Stimulated activated CD8-positive, alpha-beta memory T cell treated with anti-CD3 and anti-CD28 coated beads, Interleukin-12 subunit alpha, Interleukin-12 subunit beta, amount 100 ng/mL, for 24 hours (primary cell): ENCODE measurements around the gene ADCK2.
"Not testable (repeated sequence)": the region's sequence is repeated elsewhere in the genome, so short reads cannot be mapped to it uniquely, and the experiment has no call there.

Experiments
- DNase-seq: peaks from one replicate; pipeline ENCODE4 v3.0.0-alpha.2; 2020; ENCODE audit errors: extremely low read depth

ADCK2 gene

GRCh38 chr7:140674356-140674800 lies 1.6 kb downstream of the ADCK2 start:
- DNase-seq, result no peak

DNA sequence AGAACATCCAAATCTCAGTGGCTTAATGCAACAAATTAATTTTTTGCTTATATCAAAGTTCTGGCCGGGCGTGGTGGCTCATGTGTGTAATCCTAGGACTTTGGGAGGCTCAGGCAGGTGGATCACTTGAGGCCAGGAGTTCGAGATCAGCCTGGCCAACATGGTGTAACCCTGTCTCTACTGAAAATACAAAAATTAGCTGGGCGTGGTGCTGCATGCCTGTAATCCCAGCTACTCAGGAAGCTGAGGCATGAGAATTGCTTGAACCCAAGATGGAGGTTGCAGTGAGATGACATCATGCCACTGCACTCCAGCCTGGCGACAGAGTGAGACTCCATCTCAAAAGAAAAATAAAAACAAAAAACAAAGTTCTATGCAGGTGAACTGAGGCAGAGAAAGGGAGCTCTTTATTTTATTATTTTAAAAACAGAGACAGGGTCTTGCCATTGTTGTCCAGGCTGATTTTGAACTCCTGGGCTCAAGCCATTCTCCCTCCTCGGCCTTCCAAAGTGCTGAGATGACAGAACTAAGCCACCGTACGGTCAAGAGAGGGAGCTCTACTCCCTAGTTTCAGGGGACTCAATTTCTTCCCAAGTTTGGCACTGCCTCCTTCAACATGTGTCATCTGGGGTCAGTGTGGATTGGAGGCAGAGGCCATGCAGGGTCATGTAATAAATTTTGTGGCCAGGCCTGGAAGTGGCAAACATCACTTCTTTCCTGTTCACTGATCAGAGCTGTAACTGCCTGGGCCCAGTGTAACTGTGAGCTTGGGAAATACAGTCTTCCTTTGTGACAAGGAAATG lies 2.4 kb downstream of the ADCK2 start:
- DNase-seq, result no peak

GRCh38 chr7:140675726-140676125 lies 3.0 kb downstream of the ADCK2 start:
- no peak for DNase-seq

- DNase-seq, result no peak
These were observed 3.6 kb downstream of the ADCK2 start for GRCh38 chr7:140676306-140676705.

GRCh38 chr7:140676956-140677355 lies 4.2 kb downstream of the ADCK2 start:
- not testable (repeated sequence) for DNase-seq

DNA sequence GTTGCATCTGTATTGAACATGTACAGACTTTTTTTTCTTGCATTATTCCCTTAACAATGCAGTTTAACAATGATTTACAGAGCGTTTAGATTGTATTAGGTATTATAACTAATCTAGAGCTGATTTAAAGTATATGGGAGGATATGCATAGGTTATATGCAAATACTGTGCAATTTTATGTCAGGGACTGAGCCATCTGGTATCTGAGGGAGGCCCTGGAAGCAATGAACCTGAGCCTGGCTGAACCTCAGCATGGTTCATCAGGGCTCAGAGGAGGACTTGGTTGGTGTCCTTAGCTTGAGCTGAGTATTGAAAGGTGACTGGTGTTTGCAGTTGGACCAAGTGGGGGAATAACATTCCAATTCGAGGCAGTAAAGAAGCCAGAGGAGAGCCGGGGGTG lies 4.8 kb downstream of the ADCK2 start:
- no peak for DNase-seq

DNA sequence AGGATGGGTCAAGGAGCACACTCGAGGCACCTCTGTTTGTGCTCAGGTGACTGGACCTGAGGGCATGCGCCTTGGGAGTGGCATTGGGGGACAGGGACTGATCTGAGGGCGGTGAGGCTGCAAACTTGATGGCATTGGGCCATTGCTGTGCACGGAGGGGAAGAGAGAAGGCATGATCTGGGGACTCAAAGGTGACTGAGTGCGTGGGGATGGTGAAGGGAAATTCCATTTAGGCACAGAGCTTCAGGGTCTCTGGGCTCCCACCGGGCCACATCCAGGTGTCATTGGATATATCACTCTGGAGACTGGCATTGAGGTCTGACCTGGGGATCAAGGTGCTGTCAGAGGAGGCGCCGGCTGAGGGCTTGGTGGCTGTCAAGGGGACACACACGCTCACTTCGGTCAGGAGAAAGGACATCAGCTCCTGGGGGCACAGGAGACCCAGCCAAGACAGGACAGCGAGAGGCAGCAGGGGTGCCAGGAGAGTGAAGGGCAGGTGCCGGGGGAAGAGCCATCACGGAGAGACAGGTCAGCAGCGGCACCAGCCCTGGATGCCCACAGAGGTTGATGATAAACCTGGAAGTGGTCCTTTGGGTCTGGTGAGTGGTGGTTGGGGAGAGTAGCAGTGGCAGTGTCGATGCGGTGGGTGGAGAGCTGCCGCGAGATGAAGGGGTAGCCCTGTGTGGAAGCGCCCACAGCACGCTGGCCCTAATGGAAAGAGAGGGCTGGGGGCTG lies 5.5 kb downstream of the ADCK2 start:
- no peak for DNase-seq

DNA sequence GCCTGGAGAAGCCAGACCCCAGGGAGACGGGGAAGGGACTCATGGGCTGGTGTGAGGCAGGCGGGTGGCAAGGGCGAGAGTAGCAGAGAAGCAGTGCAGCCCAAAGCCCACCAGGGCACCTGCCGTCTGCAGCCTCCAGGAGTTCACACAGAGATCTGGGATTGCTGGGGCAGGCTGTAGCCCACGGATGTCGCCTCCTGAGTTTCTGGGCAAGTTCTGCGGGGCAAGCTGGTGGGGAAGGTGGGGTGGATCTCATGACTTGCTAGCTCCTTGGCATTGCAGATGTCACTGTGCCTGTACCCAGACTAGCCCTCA lies 6.0 kb downstream of the ADCK2 start:
- no peak for DNase-seq

- no peak for DNase-seq
These were observed 6.4 kb downstream of the ADCK2 start for GRCh38 chr7:140679186-140679585.

DNA sequence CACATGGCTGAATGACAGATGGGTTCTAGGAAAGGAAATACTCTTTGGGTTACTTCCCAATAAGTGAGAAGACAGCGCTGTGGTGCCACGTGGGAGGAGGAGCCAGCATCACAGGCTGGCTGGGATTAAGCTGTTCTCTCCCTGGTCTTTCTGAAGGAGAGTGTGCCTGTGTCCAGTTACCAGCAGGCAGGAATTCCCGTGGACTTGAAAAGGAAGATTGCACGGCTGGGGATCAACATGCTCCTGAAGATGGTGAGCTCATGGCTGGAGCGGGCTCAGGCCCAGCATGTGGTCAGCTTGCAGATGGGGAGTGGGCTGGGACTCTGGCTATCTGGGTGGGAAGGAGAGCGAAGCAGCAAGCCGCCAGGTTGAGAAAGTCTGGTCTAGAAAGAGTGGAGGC lies 8.1 kb downstream of the ADCK2 start:
- DNase-seq, result no peak

DNA sequence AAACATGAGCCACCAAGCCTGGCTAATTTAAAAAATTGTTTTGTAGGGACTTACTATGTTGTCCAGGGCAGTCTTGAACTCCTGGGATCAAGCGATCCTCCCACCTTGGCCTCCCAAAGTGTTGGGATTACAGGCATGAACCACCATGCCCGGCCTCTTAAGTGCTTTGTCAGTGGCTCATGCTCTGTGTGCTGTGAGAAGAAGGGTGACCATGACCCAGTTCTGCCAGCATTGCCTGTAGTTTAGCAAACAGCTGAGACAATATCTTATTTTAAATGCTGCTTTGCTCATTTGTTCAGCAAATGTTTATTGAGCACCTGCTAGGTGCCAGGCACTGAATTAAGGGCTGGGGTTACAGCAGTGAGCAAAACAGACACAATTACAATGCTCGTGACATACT lies 9.0 kb downstream of the ADCK2 start:
- no peak for DNase-seq

DNA sequence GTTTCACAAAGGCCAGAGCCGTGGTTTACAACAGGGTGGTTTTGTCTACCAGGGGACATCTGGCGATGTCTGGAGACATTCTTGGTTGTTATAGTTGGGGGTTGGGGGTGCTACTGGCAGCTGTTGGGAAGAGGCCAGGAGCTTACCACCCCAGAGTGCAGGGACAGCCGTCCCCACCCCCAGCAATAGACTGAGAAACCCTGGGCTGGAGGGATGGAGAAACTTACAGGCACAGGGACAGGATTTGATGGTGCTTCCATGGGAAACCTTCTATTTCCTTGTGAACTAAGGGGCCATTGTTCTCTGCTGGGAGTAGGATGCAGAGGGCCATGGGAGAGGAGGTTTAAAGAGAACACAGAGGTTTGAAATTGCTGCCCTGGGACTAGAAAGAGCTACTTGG lies 10.9 kb downstream of the ADCK2 start:
- no peak for DNase-seq

GRCh38 chr7:140684066-140684950 lies 11.6 kb downstream of the ADCK2 start:
- no peak for DNase-seq

DNA sequence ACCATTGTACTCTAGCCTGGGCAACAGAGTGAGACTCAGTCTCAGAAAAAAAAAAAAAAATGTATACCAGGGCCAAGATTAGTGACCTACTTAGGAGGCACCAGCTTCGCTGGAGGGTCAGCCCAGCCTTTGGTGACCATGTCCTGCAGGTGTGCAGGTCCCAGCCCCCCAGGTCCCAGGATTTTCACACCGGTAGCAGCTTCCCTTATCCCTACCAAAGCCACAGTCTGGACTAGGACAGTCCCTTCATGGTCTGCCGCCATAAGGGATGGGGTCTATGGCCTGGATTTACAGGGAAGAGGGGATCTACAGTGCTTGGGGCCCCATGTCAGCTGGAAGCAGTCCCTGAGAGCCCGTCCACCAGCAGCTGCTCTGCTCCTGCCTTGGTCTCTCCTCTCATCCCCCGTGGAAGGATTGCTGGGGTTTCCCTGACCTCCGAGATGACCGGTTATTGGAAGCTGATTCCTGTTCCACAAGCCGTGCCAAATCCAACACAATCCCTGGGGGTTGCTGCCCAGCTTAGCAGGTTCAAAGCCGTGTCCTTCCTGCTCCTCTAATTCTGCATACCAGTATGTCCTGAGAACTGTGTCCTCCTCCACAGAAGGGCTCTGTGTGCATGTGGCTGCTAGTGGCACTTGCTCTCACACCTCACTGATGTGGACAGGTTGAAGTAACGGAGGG lies 12.8 kb downstream of the ADCK2 start:
- DNase-seq, result no peak

DNA sequence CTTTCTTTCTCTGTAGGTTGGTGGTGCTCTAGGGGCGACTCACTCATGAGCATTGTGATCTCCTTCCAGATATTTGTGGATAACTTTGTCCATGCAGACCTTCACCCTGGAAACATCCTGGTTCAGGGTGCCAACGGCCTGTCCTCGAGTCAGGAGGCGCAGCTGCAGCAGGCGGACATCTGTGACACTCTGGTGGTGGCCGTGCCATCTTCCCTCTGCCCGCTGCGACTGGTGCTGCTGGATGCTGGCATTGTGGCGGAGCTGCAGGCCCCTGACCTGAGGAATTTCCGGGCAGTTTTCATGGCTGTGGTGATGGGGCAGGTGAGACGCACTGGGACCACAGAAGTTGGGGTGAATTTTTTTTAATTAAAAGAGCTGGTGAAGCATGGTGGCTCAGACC lies 14.2 kb downstream of the ADCK2 start:
- no peak for DNase-seq

DNA sequence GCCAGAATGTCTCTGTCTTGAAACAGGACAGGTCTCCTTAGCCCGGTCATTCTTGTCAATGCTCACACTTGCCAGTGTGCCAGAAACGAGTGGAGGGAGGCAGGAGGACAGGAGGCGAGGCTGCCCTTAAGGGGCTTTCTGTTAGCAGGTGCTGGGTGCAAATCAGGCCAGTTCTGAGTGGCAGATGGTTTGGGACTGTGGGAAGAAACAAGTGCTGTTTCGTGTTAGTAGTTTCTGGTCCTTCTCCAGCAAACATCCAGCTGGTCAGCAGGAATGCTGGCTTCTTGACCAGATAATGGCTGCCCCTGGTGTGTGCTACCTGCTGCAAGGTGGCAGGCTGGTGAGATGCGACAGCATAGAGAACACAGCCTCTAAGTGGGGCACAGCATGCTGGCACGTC lies 15.6 kb downstream of the ADCK2 start:
- DNase-seq, result no peak

DNA sequence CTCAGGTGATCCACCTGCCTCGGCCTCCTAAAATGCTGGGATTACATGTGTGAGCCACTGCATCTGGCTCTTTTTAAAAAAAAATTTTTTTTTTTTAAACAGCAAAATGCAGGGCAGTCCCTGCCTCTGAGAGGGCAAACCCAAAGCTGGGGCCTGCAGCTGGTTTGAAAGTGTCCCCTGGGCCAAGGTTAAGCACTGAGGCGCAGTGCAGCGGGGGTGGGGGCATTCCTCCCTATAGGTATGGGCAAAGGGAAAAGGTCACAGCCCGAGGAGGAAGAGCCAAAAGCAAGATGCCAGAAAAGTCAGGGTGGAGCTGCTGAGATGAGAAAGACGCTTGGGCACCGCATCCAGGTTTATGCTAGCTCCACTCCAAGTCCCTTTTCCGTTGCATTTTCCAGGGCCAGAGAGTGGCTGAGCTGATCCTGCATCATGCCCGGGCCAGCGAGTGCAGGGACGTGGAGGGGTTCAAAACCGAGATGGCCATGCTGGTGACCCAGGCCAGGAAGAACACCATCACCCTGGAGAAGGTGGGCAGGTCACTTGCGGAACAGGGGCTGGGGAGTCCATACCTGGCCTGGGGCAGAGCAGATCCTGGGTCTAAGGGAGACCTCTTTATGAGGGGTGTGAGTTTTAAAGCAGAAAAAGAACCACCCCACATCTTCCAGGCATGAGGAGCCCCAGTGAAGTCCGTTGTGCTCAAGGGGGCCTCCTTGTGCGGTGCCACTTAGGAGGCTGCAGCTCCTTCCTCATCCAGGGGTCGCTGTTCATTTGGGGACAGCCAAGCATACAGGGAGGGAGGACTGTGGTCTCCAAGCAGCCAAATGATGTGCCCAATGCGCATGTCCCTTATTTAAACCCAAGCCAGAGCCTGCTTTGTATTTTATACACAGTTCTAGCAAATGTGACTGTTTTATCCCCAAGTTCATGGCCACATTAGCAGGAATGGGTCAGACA lies 16.7 kb downstream of the ADCK2 start:
- DNase-seq, result no peak

DNA sequence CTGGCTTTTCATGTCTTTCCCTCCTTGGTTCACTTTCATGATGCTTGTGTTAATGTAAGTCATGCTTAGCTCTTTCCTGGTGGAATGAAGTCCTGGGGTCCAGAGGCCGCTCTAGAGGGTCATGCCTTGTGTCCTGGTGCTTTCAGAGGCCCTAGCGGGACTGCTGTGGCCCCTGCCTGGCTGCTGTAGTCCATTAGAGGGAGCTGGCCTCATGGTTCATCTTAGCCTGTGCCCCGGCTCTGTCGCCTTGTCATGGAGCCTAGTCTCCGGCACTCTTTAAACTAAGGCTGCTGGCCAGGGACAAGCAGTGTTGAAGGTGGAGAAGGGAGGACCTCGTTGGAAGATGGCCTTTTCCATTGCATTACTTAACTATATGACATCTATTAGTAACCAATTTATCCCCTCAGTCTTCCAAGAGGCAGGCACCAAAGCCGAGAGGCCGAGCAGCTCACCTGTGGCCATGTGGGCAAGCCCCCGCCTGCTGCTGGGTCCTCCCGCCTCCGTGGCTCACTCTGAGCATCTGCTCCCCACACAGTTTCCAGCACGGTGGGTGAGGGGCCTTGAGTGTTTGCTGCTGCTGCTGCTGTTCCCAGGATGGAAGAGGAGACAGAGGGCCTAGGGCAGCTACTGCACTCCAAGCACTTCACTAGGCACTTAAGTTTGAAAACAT lies 18.8 kb downstream of the ADCK2 start:
- DNase-seq, result no peak

DNA sequence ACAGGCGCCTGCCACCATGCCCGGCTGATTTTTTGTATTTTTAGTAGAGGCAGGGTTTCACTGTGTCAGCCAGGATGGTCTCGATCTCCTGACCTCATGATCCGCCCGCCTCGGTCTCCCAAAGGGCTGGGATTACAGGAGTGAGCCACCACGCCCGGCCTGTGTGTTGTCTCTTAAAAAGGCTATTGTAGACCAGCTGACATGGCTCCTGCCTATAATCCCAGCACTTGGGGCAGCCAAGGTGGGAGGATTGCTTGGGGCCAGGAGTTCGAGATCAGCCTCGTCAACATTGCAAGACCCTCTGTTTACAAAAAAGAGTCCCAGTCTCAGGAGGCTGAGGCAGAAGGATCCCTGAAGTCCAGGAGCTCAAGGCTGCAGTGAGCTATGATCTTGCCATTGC lies 21.1 kb downstream of the ADCK2 start:
- DNase-seq, result not testable (repeated sequence)

GRCh38 chr7:140694592-140694991 lies 21.8 kb downstream of the ADCK2 start:
- no peak for DNase-seq
